ENCODE data around the gene DOCK2.

DNA sequence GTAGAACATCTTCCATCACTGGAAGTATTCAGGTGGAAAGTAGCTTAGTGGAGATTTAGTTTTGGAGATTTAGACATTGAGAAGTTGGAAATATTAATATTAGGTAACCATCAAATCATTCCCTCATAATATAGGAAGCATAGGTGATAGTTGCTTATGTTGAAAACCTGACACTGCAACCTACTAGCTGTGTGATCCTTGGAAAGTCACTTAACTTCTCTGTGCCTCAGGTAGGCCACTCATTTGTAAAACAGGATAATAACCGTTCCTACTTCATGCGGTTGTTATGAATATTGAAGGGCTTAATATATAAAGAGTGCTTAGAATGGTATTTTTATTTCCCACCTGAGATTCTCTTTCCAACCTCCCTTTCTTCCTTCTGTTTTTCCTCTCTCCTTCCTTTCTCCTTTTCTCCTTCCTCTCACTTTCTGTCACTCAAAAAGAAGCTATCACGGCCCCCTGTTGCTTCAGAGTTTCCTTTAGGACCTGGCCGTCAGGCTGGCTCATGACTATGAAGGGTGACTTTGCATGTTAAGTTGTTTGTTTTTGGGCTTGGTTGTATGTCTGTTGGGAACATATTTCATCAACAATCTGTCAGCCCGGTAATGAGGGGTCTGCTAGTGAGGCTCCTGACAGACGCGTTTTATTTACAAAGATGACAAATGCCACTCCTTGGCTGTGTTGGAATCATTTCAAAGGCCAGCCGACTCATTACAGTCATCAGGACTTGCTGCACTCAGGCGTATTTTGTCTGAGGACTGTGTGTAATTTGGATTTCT is 31.0 kb downstream of the DOCK2 start:
- TF ChIP-seq, protein P1, sequence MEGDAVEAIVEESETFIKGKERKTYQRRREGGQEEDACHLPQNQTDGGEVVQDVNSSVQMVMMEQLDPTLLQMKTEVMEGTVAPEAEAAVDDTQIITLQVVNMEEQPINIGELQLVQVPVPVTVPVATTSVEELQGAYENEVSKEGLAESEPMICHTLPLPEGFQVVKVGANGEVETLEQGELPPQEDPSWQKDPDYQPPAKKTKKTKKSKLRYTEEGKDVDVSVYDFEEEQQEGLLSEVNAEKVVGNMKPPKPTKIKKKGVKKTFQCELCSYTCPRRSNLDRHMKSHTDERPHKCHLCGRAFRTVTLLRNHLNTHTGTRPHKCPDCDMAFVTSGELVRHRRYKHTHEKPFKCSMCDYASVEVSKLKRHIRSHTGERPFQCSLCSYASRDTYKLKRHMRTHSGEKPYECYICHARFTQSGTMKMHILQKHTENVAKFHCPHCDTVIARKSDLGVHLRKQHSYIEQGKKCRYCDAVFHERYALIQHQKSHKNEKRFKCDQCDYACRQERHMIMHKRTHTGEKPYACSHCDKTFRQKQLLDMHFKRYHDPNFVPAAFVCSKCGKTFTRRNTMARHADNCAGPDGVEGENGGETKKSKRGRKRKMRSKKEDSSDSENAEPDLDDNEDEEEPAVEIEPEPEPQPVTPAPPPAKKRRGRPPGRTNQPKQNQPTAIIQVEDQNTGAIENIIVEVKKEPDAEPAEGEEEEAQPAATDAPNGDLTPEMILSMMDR (IDR thresholded peaks at IDR 0.05) = no peak
- TF ChIP-seq POLR2AphosphoS5 (IDR thresholded peaks at IDR 0.05) = no peak
- no peak for TF ChIP-seq EP300 (IDR thresholded peaks at IDR 0.05)
- TF ChIP-seq POLR2A (IDR thresholded peaks at IDR 0.05) = no peak
